Neural crest cell (in vitro differentiated cells): Measurements from ENCODE around the gene PHKB. TPM values are rescaled to one million over a fixed set of nuclear protein-coding genes. Genes with fewer than 3 reads are reported as not detected.

Experiments
- DNase-seq: peaks from one replicate; pipeline ENCODE4 v3.0.0; 2021; ENCODE audit warnings: low read depth, mixed read lengths, low spot score
- H3K27ac Mint-ChIP-seq: one replicate; pipeline ENCODE4 v1.8.0; 2021; ENCODE audit warnings: mild to moderate bottlenecking, mixed read lengths; ENCODE audit not compliant: unreplicated experiment
- H3K27me3 Mint-ChIP-seq: 2 replicates; pipeline ENCODE4 v1.8.0; 2021; ENCODE audit warnings: low read depth, mild to moderate bottlenecking, mixed read lengths
- H3K36me3 Mint-ChIP-seq: 2 replicates; pipeline ENCODE4 v1.8.0; 2021; ENCODE audit warnings: low read depth, mild to moderate bottlenecking, mixed read lengths
- H3K4me1 Mint-ChIP-seq: 2 replicates; pipeline ENCODE4 v1.8.0; 2021; ENCODE audit warnings: mixed read lengths
- H3K4me3 Mint-ChIP-seq: one replicate; pipeline ENCODE4 v1.8.0; 2021; ENCODE audit warnings: mild to moderate bottlenecking, mixed read lengths
- H3K9me3 Mint-ChIP-seq: 2 replicates; pipeline ENCODE4 v1.8.0; 2021; ENCODE audit warnings: mixed read lengths
- CTCF ChIP-seq: fragments of 200-600 bp; sonication (generic); conservative IDR thresholded peaks from 2 replicates; pipeline ENCODE4 v1.5.0; 2021; ENCODE audit warnings: antibody characterized with exemption, mild to moderate bottlenecking
- total RNA-seq: library from RNA; stranded (reverse); gene quantifications from 2 replicates; pipeline ENCODE4 v1.2.1, GENCODE V29; 2021

The PHKB gene
- total RNA-seq, 1 donor from 2014 or later: 61.2 TPM

DNA sequence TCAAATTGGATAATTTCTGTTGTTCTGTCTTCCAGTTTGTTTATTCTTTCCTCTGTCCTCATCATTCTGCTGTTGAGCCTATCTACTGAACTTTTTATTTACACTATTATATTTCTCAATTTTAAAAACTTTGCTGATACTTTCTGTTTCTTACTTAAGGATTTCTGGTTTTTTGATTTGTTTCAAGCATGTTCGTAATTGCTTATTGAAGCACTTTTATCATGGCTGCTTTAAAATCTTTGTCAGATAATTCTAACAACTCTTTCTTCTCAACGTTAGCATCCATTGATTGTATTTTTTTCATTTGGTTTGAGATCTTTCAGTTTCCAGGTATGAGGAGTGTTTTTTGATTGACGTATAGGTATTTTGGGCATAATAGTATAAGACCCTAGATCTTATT, 116.9 kb downstream of the PHKB start:
- H3K27ac Mint-ChIP-seq: no peak overlapping the region
- H3K27me3 Mint-ChIP-seq: no peaks in the 10 kb centered on the region
- TF ChIP-seq CTCF: no peak
- H3K9me3 Mint-ChIP-seq: peaks cover 2% of the 10 kb centered on the region
- no peak for DNase-seq
- H3K4me1 Mint-ChIP-seq: no peaks in the 10 kb centered on the region
- H3K4me3 Mint-ChIP-seq: no peak overlapping the region
- H3K36me3 Mint-ChIP-seq: peaks cover 7% of the 10 kb centered on the region

DNA sequence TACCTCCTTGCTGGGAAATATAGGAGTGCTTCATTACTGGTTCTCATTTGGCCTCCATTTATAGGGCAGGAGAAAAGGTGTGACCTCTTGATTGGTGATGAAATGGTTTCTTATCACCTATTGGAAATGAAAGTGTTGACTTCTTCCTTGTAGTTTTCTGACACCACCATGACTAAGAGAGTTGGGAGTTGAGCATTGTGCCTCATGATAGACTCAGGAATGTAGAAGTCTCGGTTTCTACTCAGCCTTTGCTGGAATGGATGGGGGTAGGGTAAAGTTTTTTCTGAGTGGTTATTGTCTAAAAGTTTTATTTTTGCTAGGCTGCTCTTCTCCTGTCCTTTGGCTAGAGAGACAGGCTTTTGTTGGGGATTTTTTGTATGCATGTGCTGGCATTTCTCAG, 117.4 kb downstream of the PHKB start:
- Mint-ChIP-seq H3K27ac (no peak overlapping the region), H3K36me3 (peaks cover 7% of the 10 kb centered on the region), H3K27me3 (no peaks in the 10 kb centered on the region), H3K9me3 (peaks cover 2% of the 10 kb centered on the region), H3K4me1 (no peaks in the 10 kb centered on the region), H3K4me3 (no peak overlapping the region)
- TF ChIP-seq CTCF: no peak
- DNase-seq: no peak

- Mint-ChIP-seq H3K4me3 (no peak overlapping the region), H3K27ac (no peak overlapping the region), H3K4me1 (peaks cover 3% of the 10 kb centered on the region), H3K36me3 (no peaks in the 10 kb centered on the region), H3K9me3 (no peaks in the 10 kb centered on the region), H3K27me3 (no peaks in the 10 kb centered on the region)
- no peak for DNase-seq
- peak; percentile 19 for TF ChIP-seq CTCF
Observed at GRCh38 chr16:47581114-47581513, 120.0 kb downstream of the PHKB start.

- no peaks in the 10 kb centered on the region for H3K36me3 Mint-ChIP-seq
- H3K4me1 Mint-ChIP-seq: peaks cover 4% of the 10 kb centered on the region
- no peak overlapping the region for H3K27ac Mint-ChIP-seq
- DNase-seq: no peak
- H3K27me3 Mint-ChIP-seq: no peaks in the 10 kb centered on the region
- no peak for TF ChIP-seq CTCF
- no peaks in the 10 kb centered on the region for H3K9me3 Mint-ChIP-seq
- H3K4me3 Mint-ChIP-seq: no peak overlapping the region
Observed at GRCh38 chr16:47584464-47585225, 123.5 kb downstream of the PHKB start.

- no peak for TF ChIP-seq CTCF
- H3K27ac Mint-ChIP-seq: no peak overlapping the region
Observed at GRCh38 chr16:47586121-47586520, 125.0 kb downstream of the PHKB start.

More at GRCh38 chr16:47586121-47586520, 125.0 kb downstream of the PHKB start:
- peaks cover 7% of the 10 kb centered on the region for H3K36me3 Mint-ChIP-seq
- H3K4me1 Mint-ChIP-seq: peaks cover 4% of the 10 kb centered on the region
- H3K9me3 Mint-ChIP-seq: no peaks in the 10 kb centered on the region
- no peaks in the 10 kb centered on the region for H3K27me3 Mint-ChIP-seq
- H3K4me3 Mint-ChIP-seq: no peak overlapping the region
- no peak for DNase-seq
